Left forelimb (tissue), 1 donor: Measurements from ENCODE around the gene MTOR.
A peak's percentile ranks its signal among the peaks of the same experiment; 100 is the strongest.
"Not testable (repeated sequence)": the region's sequence is repeated elsewhere in the genome, so short reads cannot be mapped to it uniquely, and the experiment has no call there.

Source experiments
- DNase-seq: peaks from one replicate; pipeline ENCODE4 v3.0.0-alpha.2; 2018; ENCODE audit warnings: low spot score

The MTOR gene

DNA sequence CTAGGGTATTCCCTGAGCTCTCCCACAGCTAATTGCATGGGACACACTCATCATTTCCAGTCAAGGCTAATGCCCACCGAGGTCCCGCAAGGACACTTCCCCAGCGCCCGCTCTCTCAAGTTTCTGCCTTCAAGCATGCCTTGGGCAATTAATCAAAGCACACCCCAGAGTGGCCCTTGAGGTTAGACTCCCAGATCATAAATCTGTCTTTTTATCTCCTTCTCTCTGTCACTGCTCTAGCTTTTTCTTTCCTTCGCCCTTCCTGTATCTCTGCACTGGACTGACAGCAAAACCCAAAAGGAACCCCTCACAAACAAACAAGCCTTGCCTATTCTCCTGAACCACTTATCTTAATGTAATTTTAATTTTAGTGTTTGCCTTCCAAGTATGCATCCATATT lies 154.8 kb downstream of the MTOR start:
- no peak for DNase-seq

- no peak for DNase-seq
These were observed 156.8 kb downstream of the MTOR start for GRCh38 chr1:11105586-11105985.

DNA sequence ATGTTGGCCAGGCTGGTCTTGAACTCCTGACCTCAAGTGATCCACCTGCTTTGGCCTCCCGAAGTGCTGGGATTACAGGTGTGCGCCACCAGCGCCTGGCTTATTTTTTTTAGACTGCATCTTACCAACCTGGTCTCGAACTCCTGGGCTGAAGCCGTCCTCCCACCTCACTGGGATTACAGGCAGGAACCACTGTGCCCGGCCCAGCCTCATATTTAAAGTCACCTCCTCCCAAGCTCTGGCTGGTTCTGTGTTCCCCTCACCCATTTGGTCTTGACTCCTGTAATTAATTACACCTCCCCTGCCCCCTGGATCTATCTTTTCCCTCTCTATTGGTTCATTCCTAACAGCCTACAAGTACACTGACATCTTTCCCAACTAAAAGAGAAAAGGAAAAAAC lies 161.0 kb downstream of the MTOR start:
- DNase-seq: no peak

- DNase-seq: not testable (repeated sequence)
These were observed 161.5 kb downstream of the MTOR start for GRCh38 chr1:11100806-11101205.

GRCh38 chr1:11100149-11100493 lies 162.2 kb downstream of the MTOR start:
- no peak for DNase-seq

DNA sequence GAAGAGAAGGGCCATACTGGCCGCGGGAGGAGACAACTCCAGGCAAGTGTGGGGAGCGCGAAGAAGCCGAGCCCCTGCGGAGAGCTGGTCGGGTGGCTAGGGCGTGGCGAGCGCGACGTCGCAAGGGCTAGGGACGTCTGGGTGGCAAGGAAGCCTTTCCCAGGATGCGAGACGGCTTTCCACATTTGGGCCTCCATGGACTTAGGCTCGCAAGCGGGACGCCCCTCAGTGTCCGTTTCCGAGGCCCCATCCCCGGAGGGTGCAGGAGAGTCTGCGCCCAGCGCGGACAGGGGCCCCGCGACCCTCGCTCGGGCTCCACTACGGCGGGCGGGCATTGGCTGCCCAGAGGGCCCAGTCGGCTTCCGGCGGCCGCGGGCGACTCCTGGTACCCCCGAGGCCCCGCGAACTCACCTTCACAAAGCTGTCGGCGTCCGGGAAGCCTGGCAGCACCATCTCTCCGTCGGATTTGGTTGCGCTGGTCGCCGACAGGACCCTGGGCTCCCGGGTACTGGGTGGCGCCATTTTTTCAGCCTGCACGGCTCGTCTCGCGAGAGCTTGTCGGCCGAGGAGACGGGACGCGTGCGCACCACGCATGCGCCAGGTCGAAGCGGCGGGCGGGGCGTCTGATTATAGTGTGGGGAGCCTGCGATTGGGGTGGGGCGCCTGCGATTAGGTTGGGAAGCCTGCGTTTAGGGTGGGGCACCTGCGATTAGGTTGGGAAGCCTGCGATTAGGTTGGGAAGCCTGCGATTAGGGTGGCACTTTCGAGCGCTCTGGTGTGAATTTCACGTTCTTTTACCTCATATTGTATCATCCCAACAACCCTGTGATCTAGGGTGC lies 162.8 kb downstream of the MTOR start, which contains the start of gene EXOSC10:
EXOSC10 (minus strand) TSS at position 560 of the 839 bp plus-strand sequence; CDS start at position 522, 38 bp downstream.
- DNase-seq: peak; percentile 95

DNA sequence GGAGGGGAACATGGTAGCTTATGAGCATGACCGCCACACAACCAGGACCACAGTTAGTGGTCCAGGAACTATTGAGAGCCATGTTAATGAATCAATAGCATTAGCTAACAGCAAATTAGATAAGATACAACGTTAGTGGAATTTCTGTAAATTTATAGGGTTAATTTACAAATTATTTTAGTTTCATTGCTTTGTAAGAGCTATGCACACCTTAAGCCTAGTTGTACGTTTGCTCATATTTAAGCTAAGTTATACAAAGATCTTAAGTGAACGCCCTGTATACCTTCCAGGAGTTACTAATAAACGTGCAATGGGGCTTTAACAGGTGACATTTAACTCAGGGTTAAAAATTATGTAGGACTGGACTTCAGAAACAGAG lies 163.4 kb downstream of the MTOR start:
- DNase-seq: no peak

- not testable (repeated sequence) for DNase-seq
These were observed 178.6 kb downstream of the MTOR start for GRCh38 chr1:11083784-11084183.

- DNase-seq: no peak
These were observed 181.4 kb downstream of the MTOR start for GRCh38 chr1:11080931-11081330.

DNA sequence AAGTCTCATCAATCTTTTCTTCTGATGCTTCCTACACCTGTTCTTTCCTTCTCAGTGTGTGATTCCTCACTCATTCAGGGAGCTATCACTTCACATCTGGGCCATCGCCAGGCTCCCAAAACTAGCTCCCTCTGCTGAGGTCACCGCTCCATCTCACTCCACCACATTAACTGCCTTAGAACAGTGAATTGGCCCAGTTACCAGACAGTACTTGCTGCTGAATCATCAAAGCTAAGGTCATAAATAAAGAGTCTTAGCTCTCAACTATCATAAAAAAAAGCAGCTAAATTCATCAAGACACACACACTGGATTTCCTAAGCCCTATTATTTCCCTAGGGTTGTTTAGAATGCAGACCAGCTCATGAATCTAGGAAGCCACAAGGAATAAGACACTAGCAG lies 183.7 kb downstream of the MTOR start:
- no peak for DNase-seq

GRCh38 chr1:11073398-11073797 lies 189.0 kb downstream of the MTOR start:
- not testable (repeated sequence) for DNase-seq

DNA sequence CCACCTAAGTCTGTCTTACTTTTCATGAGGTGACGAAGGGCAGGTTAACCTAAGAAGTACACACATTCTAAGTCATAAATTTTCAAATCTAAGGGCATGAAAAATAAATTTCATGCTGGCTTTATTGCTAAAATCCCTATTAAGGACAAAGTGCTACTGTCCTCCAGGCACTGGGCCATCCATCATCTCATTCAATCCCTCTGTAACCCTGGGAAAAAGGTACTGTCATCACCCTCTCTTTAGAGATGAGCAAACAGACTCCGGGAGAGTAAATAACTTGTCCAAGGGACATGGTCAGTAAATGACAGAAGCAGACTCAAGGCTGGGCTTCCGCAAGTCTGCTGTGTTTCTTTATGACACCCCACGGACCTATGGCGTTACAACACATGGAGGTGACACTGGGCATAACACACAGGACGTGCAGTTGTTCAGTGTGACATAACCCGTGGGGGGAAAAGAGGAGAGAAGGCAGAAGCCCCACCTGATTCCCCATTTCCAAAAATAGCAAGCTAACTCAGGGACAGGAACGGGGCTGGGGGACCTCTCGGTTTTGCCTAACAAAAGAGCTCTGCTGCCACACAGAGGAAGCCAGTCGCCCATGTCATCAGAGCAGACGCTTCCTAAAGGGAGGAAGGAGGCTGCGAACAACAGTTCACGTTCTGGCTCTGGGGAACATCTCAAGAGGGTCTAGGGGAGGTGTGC lies 190.0 kb downstream of the MTOR start:
- DNase-seq: no peak

GRCh38 chr1:11071463-11072215 lies 190.7 kb downstream of the MTOR start:
- DNase-seq: no peak

DNA sequence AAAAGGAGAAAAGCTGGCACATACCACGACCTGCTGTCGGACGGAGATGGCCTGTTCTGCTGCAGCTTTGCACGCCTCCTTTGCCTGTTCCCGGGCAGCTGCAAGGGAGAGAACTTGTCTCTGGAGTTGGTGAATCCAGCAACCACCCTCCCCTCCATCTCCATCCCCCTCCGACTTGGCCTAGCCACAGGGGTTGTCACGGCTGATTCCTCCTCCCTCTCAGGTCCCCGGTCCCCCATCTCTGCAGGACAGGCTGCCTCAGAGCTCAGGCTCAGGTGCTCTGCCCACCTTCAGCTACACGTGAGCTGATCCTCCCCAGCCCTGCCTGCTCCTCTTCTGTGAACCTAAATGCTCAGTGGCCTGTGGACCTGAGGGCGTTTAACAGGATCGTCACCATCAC lies 191.5 kb downstream of the MTOR start:
- DNase-seq: no peak

- DNase-seq: no peak
These were observed 193.5 kb downstream of the MTOR start for GRCh38 chr1:11068600-11069473.

GRCh38 chr1:11067716-11068599 lies 194.4 kb downstream of the MTOR start:
- DNase-seq: no peak

GRCh38 chr1:11065796-11066195 lies 196.6 kb downstream of the MTOR start:
- DNase-seq: no peak

DNA sequence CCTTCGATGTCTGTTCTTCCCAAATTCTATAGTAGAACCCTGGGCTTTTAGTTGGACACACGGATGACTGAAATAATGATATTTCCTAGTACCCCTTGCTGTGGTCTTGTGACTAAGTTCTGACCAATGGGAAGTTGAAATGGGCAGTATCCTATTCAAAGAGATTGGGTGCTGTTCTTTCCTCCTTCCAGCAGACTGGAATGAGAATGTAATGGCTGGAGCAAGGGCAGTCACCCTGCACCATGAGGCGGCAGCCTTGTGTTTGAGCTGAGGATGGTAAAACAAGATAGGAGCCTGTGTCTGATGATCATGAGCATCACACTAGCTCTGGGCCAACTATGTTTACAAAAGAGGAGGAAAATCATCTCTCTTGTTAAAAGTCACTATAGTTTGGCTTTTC lies 197.4 kb downstream of the MTOR start:
- no peak for DNase-seq

- DNase-seq: not testable (repeated sequence)
These were observed 198.3 kb downstream of the MTOR start for GRCh38 chr1:11063937-11064537.

DNA sequence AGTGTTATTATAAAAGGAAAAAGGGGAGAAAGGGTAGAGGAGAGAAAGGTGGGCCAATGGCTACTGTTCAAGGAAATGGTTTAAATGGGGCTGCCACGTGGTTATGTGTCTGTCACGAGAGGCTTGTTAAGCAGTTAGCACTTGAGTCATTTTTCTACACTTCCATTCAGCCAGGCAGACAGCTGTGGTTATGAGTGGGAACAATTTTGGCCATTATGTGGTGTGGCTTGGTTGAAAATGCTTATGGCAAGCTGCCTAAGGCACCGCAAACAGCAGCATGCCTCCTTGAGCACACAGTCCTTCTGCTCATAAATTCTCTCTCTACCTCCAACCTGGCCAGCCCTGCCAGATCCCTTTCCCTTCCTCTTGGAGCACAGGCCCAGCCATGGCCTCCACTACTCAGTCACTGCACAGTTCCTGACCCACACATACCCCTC lies 199.4 kb downstream of the MTOR start:
- DNase-seq: no peak
